Stomach (tissue), 9 donors: ENCODE results near the gene PCNT. TPM values are rescaled to one million over a fixed set of nuclear protein-coding genes. Genes with fewer than 3 reads are reported as not detected.

Experiments
- DNase-seq, 2 donors: peaks; one replicate each; pipeline versions ENCODE4 v3.0.0 to v3.0.0-alpha.2; 2013 to 2019
- H3K27ac ChIP-seq, 5 donors: fragments of 200-600 bp in 4 of 5; sonication (generic) in 4 of 5; one replicate each; pipeline ENCODE4 v1.5.1; 2013 to 2019; ENCODE audit warnings: mild to moderate bottlenecking in 1 of 5, moderate library complexity in 1 of 5
- H3K27me3 ChIP-seq, 3 donors: fragments of 200-600 bp; sonication (generic); one replicate each; pipeline ENCODE4 v1.5.1; 2017 to 2019; ENCODE audit warnings: mixed run types in 1 of 3
- H3K36me3 ChIP-seq, 4 donors: fragments of 200-600 bp; sonication (generic); 1 replicate in 3 of 4; 2 replicates in 1 of 4; pipeline ENCODE4 v1.5.1; 2016 to 2019
- H3K4me1 ChIP-seq, 4 donors: fragments of 200-600 bp; sonication (generic); one replicate each; pipeline ENCODE4 v1.5.1; 2016 to 2019
- H3K4me3 ChIP-seq, 4 donors: fragments of 200-600 bp; sonication (generic) in 3 of 4; one replicate each; pipeline ENCODE4 v1.5.1; 2016 to 2019; ENCODE audit warnings: mild to moderate bottlenecking in 1 of 4
- H3K9me3 ChIP-seq, 4 donors: fragments of 200-600 bp; sonication (generic); one replicate each; pipeline ENCODE4 v1.5.1; 2016 to 2019
- CTCF ChIP-seq, 7 experiments: fragments of 450-650 bp in 4 of 7; fragments of 200-600 bp in 3 of 7; sonication (generic) in 3 of 7; IDR thresholded peaks; one replicate each; pipeline ENCODE4 v1.5.1; 2016 to 2019; ENCODE audit warnings: antibody characterized with exemption in 7 of 7, control low read depth in 2 of 7, mild to moderate bottlenecking in 1 of 7
- EP300 ChIP-seq: sonication (generic); formaldehyde crosslinking; IDR thresholded peaks from one replicate; pipeline ENCODE4 v1.6.1; 2017; ENCODE audit warnings: antibody characterized with exemption
- POLR2A ChIP-seq, 4 donors: fragments of 450-650 bp; IDR thresholded peaks; one replicate each; pipeline ENCODE4 v1.6.1; 2016; ENCODE audit warnings: antibody characterized with exemption in 4 of 4, control low read depth in 2 of 4, mild to moderate bottlenecking in 1 of 4, moderate library complexity in 1 of 4
- POLR2AphosphoS5 ChIP-seq, 3 donors: sonication (generic); formaldehyde crosslinking; IDR thresholded peaks; one replicate each; pipeline ENCODE4 v1.6.1; 2016; ENCODE audit warnings: antibody characterized with exemption in 3 of 3
- WGBS, 5 donors: extraction: QIAGEN DNeasy Blood & Tissue Kit in 3 of 5; methylation state at CpG; one replicate each; pipeline versions ENCODE4 v1.1.5 to v1.1.7; 2013 to 2018; 5-methylcytosine and 5-hydroxymethylcytosine counted together
- intact Hi-C: fragments of 100-400 bp; cut with DNase I; formaldehyde crosslinking; loops from one replicate; pipeline ENCODE4 v1.15.1; 2023; ENCODE audit warnings: low total_unique reads
- polyA plus RNA-seq, 3 donors: library from polyadenylated mRNA; stranded (reverse); fragments of 200-250 nt; gene quantifications; one replicate each; pipeline ENCODE4 v1.2.3, GENCODE V29; 2013
- total RNA-seq, 5 donors: library from RNA; depleted of rRNA; stranded (reverse); fragments of >200 nt; gene quantifications; one replicate each; pipeline versions ENCODE4 v1.1.0 to v1.2.3, GENCODE V29; 2014 to 2016
- donor health status: healthy with polysubstance abuse.
- donor health status: Bipolar disorder and iron deficiency.
- donor health status: healthy.

PCNT gene
- total and polyA plus RNA-seq, 8 donors = 4.7 to 133 (median 38.4) TPM

- Histone ChIP-seq H3K4me3 (no peak overlapping the region), H3K9me3 (no peaks in the 10 kb centered on the region), H3K27ac (no peak overlapping the region), H3K36me3 (peaks cover 29 to 91% (median 82%) of the 10 kb centered on the region in 4 donors), H3K27me3 (no peaks in the 10 kb centered on the region), H3K4me1 (no peaks in the 10 kb centered on the region)
- WGBS, 5 donors = 94 to 96% (median 95%) methylated on average over 11 to 12 of the region's 12 CpGs
- intact Hi-C loops = loop anchor here (10.0 kb wide), 1 partner anchor 60 kb away; no protein-coding TSS in a partner anchor
- TF ChIP-seq POLR2AphosphoS5 (IDR thresholded peaks at IDR 0.05) (no peak), EP300 (no peak), CTCF (IDR thresholded peaks at IDR 0.05) (no peak), POLR2A (IDR thresholded peaks at IDR 0.05) (no peak)
- DNase-seq = no peak
Measured at GRCh38 chr21:46334351-46335140, 10.6 kb downstream of the PCNT start.

GRCh38 chr21:46336603-46337002 is 12.6 kb downstream of the PCNT start:
- WGBS, 5 donors = 85 to 94% (median 89%) methylated on average over 3 of the region's 3 CpGs
- no peaks in the 10 kb centered on the region for H3K27me3 ChIP-seq
- H3K27ac ChIP-seq = no peak overlapping the region
- H3K4me3 ChIP-seq = no peak overlapping the region
- peaks cover 29 to 86% (median 83%) of the 10 kb centered on the region in 4 donors for H3K36me3 ChIP-seq
- DNase-seq = no peak
- intact Hi-C loops = loop anchor here (10.0 kb wide), 1 partner anchor 58 kb away; no protein-coding TSS in a partner anchor
- no peak for TF ChIP-seq POLR2A (IDR thresholded peaks at IDR 0.05)
- no peak for TF ChIP-seq CTCF (IDR thresholded peaks at IDR 0.05)
- no peak for TF ChIP-seq POLR2AphosphoS5 (IDR thresholded peaks at IDR 0.05)
- no peak for TF ChIP-seq EP300
- no peaks in the 10 kb centered on the region for H3K4me1 ChIP-seq
- no peaks in the 10 kb centered on the region for H3K9me3 ChIP-seq

- Histone ChIP-seq H3K36me3 (peaks cover 28 to 83% (median 73%) of the 10 kb centered on the region in 4 donors), H3K9me3 (no peaks in the 10 kb centered on the region), H3K4me3 (no peak overlapping the region), H3K27ac (no peak overlapping the region), H3K4me1 (no peaks in the 10 kb centered on the region), H3K27me3 (no peaks in the 10 kb centered on the region)
- DNase-seq = no peak
- TF ChIP-seq CTCF (IDR thresholded peaks at IDR 0.05) = no peak
- no peak for TF ChIP-seq EP300
- no peak for TF ChIP-seq POLR2A (IDR thresholded peaks at IDR 0.05)
- TF ChIP-seq POLR2AphosphoS5 (IDR thresholded peaks at IDR 0.05) = no peak
- 93 to 97% (median 94%) methylated on average over 8 of the region's 8 CpGs for WGBS, 5 donors
- intact Hi-C loops = no loop called here
Measured at GRCh38 chr21:46340998-46341397, 17.0 kb downstream of the PCNT start.

- TF ChIP-seq POLR2AphosphoS5 (IDR thresholded peaks at IDR 0.05) (no peak), EP300 (no peak), POLR2A (IDR thresholded peaks at IDR 0.05) (no peak), CTCF (IDR thresholded peaks at IDR 0.05) (no peak)
- no peak for DNase-seq
- WGBS, 5 donors = 93 to 98% (median 96%) methylated on average over 19 to 20 of the region's 20 CpGs
- Histone ChIP-seq H3K36me3 (peaks cover 34 to 83% (median 73%) of the 10 kb centered on the region in 4 donors), H3K27ac (no peak overlapping the region), H3K4me3 (no peak overlapping the region), H3K9me3 (no peaks in the 10 kb centered on the region), H3K4me1 (no peaks in the 10 kb centered on the region), H3K27me3 (no peaks in the 10 kb centered on the region)
- intact Hi-C loops = no loop called here
Measured at GRCh38 chr21:46344219-46344915, 20.4 kb downstream of the PCNT start.
